ENCODE data around the gene FIBCD1. TPM values are rescaled to one million over a fixed set of nuclear protein-coding genes. Genes with fewer than 3 reads are reported as not detected.
A peak's percentile ranks its signal among the peaks of the same experiment; 100 is the strongest.

FIBCD1 gene
- total and polyA plus RNA-seq, 2 of the 8 experiments (the other 6 are each of a cell fraction or from before 2014, with no cell fraction given): 6.1 to 8.8 TPM

DNA sequence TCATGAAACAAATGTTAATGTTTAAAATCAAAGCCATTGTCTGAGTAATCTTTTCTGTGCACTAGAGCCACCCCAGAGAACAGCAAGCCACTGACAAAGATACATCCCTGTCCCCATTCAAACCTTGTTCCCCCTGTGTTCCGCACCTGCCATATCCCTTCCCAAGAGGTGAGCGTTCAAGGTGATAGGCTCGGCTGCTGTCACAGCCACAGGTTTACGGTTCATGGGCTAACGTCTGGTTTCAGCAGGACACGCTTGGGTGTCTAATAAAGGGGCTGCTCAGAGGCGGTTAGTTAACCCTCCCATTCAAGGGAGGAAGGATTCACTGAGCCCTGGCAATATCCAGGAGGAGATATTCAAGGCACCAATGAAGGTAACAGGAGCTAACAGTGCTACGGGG, 45.5 kb upstream of the FIBCD1 start:
- H3K27ac ChIP-seq (ENCODE audit: low read depth, low read length): no peak overlapping the region
- TF ChIP-seq ATF3 (IDR thresholded peaks at IDR 0.05; ENCODE audit: insufficient read depth, low read depth, low read length): no peak

More for the DNA sequence above, 45.5 kb upstream of the FIBCD1 start:
- Histone ChIP-seq H2AK5ac (ENCODE audit: low read depth, low read length) (no peak overlapping the region), H3K9ac (replicated peaks in 1 of 4; ENCODE audit: extremely low read depth in 1 of 4, low read depth in 3 of 4, low read length in 3 of 4) (no peak overlapping the region), H4K20me1 (replicated peaks in 1 of 2; ENCODE audit: control insufficient read depth in 1 of 2, insufficient read depth in 2 of 2, low read length in 2 of 2) (no peaks in the 10 kb centered on the region), H3K23ac (ENCODE audit: insufficient read length) (no peak overlapping the region), H3K4me2 (ENCODE audit: insufficient read depth in 1 of 2, low read depth in 2 of 2, low read length in 2 of 2) (no peak overlapping the region), H3K27me3 (replicated peaks in 1 of 4; ENCODE audit: control insufficient read depth in 3 of 4, extremely low read depth in 1 of 4, insufficient read depth in 3 of 4, low read length in 3 of 4) (no peaks in the 10 kb centered on the region), H3K14ac (ENCODE audit: insufficient read length) (no peak overlapping the region), H3K18ac (ENCODE audit: extremely low read depth, low read length) (no peak overlapping the region), H3K23me2 (ENCODE audit: low read depth, low read length) (no peaks in the 10 kb centered on the region), H3K79me1 (ENCODE audit: low read depth, low read length) (no peaks in the 10 kb centered on the region), H2BK120ac (replicated peaks; ENCODE audit: low read depth, low read length) (no peak overlapping the region), H3K36me3 (ENCODE audit: control insufficient read depth in 2 of 4, insufficient read depth in 4 of 4, low read length in 3 of 4) (no peaks in the 10 kb centered on the region), H2BK12ac (ENCODE audit: low read depth, low read length) (no peak overlapping the region), H3K4me1 (replicated peaks in 1 of 4; ENCODE audit: control insufficient read depth in 3 of 4, insufficient read depth in 4 of 4, low read length in 3 of 4) (peaks cover 0 to 3% (median 0%) of the 10 kb centered on the region in 4 experiments; a peak in 1 of 7 replicates), H3K4me3 (ENCODE audit: extremely low read depth in 1 of 4, insufficient read depth in 2 of 4, low read depth in 3 of 4, low read length in 4 of 4) (no peak overlapping the region), H2BK20ac (ENCODE audit: low read length) (no peak overlapping the region), H4K91ac (replicated peaks; ENCODE audit: insufficient read length, low read length) (no peak overlapping the region), H3K56ac (replicated peaks; ENCODE audit: insufficient read length, low read depth, low read length) (no peak overlapping the region), H3K79me2 (ENCODE audit: control insufficient read depth in 1 of 2, insufficient read depth in 2 of 2, low read length in 2 of 2) (no peaks in the 10 kb centered on the region), H2BK15ac (ENCODE audit: low read length) (no peak overlapping the region), H2AFZ (ENCODE audit: low read length) (no peak overlapping the region), H3K9me3 (ENCODE audit: insufficient read depth in 2 of 2, low read depth in 1 of 2, low read length in 1 of 2) (no peaks in the 10 kb centered on the region), H4K5ac (ENCODE audit: insufficient read length, low read depth, low read length) (no peak overlapping the region), H3K4ac (replicated peaks; ENCODE audit: insufficient read length, low read depth, low read length) (no peak overlapping the region), H2BK5ac (ENCODE audit: low read depth, low read length) (no peak overlapping the region), H4K8ac (ENCODE audit: extremely low read depth, insufficient read depth, low read length) (0 out of 2 replicates have a peak overlapping the region, but pooled peaks have one; percentile 23)
- DNase-seq (ENCODE audit: low read depth in 1 of 2, low spot score in 2 of 2): no peak
- no peak for FAIRE-seq
- CTCF ChIA-PET (ENCODE audit: partially characterized antibody): interaction anchor here (0.6 to 4.2 kb wide), 10 partner anchors 12 to 114 kb away, joined by 3 to 27 read pairs (median 4); no protein-coding TSS in a partner anchor
- POLR2A ChIA-PET (ENCODE audit: partially characterized antibody): no interaction called here
- 92% methylated on average over 8 of the region's 8 CpGs; no CpG with 5 or more reads in 1 of the 2 experiments for WGBS, 2 experiments (ENCODE audit: extremely low coverage in 1 of 2, insufficient coverage in 1 of 2, insufficient read length in 1 of 2, insufficient replicate concordance in 2 of 2, low coverage in 1 of 2, low lambda C conversion rate in 2 of 2, missing lambda C conversion rate in 1 of 2)
